Activated naive CD8-positive, alpha-beta T cell treated with anti-CD3 and anti-CD28 coated beads, Interleukin-2, amount 10 ng/mL, durations not matched to agents 7 days and 5 days (primary cell): ENCODE data around the gene C9orf85. TPM values are rescaled to one million over a fixed set of nuclear protein-coding genes. Genes with fewer than 3 reads are reported as not detected.
"Not testable (repeated sequence)": the region's sequence is repeated elsewhere in the genome, so short reads cannot be mapped to it uniquely, and the experiment has no call there.

Experiments
- ATAC-seq: fragments of 150-1000 bp; cut with Tn5 transposase; one replicate; pipeline ENCODE4 v1.10.0; 2021; ENCODE audit warnings: low read depth, moderate library complexity
- POLR2A ChIA-PET: fragments of 350-600 bp; sonication (Branson Sonifier 250); formaldehyde crosslinking; loops from one replicate; lab custom pipeline; 2021; ENCODE audit warnings: antibody characterized with exemption; lab: Charles Lee
- DNase-seq: peaks from one replicate; pipeline ENCODE4 v3.0.0; 2021
- H3K27ac Mint-ChIP-seq: one replicate; pipeline ENCODE4 v1.8.0; 2022; ENCODE audit warnings: mild to moderate bottlenecking, mixed read lengths
- H3K27me3 Mint-ChIP-seq: one replicate; pipeline ENCODE4 v1.8.0; 2022; ENCODE audit warnings: mild to moderate bottlenecking, moderate library complexity, mixed read lengths
- H3K36me3 Mint-ChIP-seq: one replicate; pipeline ENCODE4 v1.8.0; 2021; ENCODE audit warnings: mild to moderate bottlenecking, mixed read lengths
- H3K4me1 Mint-ChIP-seq: one replicate; pipeline ENCODE4 v1.8.0; 2021; ENCODE audit warnings: mixed read lengths
- H3K4me3 Mint-ChIP-seq: one replicate; pipeline ENCODE4 v1.8.0; 2022; ENCODE audit warnings: mild to moderate bottlenecking, moderate library complexity, mixed read lengths
- H3K9me3 Mint-ChIP-seq: one replicate; pipeline ENCODE4 v1.8.0; 2021; ENCODE audit warnings: mixed read lengths
- total RNA-seq, 2 experiments: library from RNA; stranded (reverse); gene quantifications; one replicate each; pipeline ENCODE4 v1.2.3, GENCODE V29; 2021

The C9orf85 gene
- total RNA-seq, 2 experiments from 2014 or later, result 9.2 to 11.3 TPM

DNA sequence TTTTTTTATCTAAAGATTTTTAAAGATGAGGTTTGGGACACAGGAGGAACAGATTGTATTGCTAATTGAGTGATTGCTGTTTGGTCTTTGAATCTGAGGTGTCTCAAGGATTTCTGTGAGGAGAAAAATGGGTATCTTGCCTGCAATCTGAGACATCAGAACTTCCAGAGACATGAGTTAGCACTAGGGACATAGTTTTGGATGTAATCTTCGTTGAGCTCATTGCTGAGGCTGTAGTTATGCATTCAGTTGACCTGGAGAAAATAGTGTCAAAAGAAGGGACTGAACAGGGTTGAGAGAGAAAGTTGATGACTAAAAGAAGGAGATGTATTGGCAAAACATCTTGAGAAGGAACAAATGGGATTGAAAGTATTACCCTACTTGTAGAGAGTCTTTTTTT is 24.6 kb downstream of the C9orf85 start:
- Mint-ChIP-seq H3K27ac (no peak overlapping the region), H3K9me3 (peaks cover 2% of the 10 kb centered on the region), H3K4me3 (no peak overlapping the region), H3K4me1 (peaks cover 6% of the 10 kb centered on the region), H3K27me3 (no peaks in the 10 kb centered on the region), H3K36me3 (peaks cover 16% of the 10 kb centered on the region)
- ATAC-seq (no peak), DNase-seq (no peak)
- POLR2A ChIA-PET, result no interaction called here

- DNase-seq (no peak), ATAC-seq (no peak)
- POLR2A ChIA-PET, result no interaction called here
- no peak overlapping the region for H3K4me3 Mint-ChIP-seq
- peaks cover 11% of the 10 kb centered on the region for H3K36me3 Mint-ChIP-seq
- H3K4me1 Mint-ChIP-seq, result peaks cover 13% of the 10 kb centered on the region
- peaks cover 2% of the 10 kb centered on the region for H3K9me3 Mint-ChIP-seq
- no peaks in the 10 kb centered on the region for H3K27me3 Mint-ChIP-seq
- no peak overlapping the region for H3K27ac Mint-ChIP-seq
These were observed 25.7 kb downstream of the C9orf85 start for GRCh38 chr9:71937070-71937625.

DNA sequence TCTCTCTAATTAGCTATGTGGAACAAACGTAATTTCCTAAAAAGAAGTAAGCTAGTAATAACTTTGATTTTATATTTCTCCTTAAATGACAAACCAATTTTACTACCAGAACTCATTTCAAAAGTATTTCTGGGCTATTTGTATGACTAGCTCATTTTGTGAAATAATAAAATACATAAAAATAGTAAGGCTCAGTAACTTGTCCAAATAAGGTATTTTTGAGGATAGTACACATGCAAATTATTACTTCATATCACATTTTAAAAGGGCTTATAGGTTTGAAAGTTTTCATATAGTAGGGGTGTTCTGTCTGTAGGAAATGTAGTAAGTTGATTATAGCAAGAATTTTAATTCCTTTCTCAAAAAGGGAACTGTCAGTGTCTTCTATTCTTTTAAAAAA is 26.5 kb downstream of the C9orf85 start:
- Mint-ChIP-seq H3K9me3 (no peaks in the 10 kb centered on the region), H3K4me3 (no peak overlapping the region), H3K27ac (no peak overlapping the region), H3K36me3 (peaks cover 6% of the 10 kb centered on the region), H3K4me1 (peaks cover 13% of the 10 kb centered on the region), H3K27me3 (no peaks in the 10 kb centered on the region)
- DNase-seq, result no peak
- POLR2A ChIA-PET, result no interaction called here
- ATAC-seq, result no peak

- no peak for DNase-seq
- ATAC-seq, result no peak
- no peaks in the 10 kb centered on the region for H3K36me3 Mint-ChIP-seq
- peaks cover 11% of the 10 kb centered on the region for H3K4me1 Mint-ChIP-seq
- no peak overlapping the region for H3K27ac Mint-ChIP-seq
- POLR2A ChIA-PET, result no interaction called here
- H3K9me3 Mint-ChIP-seq, result no peaks in the 10 kb centered on the region
- H3K27me3 Mint-ChIP-seq, result no peaks in the 10 kb centered on the region
- no peak overlapping the region for H3K4me3 Mint-ChIP-seq
These were observed 29.7 kb downstream of the C9orf85 start for GRCh38 chr9:71941060-71941568.

DNA sequence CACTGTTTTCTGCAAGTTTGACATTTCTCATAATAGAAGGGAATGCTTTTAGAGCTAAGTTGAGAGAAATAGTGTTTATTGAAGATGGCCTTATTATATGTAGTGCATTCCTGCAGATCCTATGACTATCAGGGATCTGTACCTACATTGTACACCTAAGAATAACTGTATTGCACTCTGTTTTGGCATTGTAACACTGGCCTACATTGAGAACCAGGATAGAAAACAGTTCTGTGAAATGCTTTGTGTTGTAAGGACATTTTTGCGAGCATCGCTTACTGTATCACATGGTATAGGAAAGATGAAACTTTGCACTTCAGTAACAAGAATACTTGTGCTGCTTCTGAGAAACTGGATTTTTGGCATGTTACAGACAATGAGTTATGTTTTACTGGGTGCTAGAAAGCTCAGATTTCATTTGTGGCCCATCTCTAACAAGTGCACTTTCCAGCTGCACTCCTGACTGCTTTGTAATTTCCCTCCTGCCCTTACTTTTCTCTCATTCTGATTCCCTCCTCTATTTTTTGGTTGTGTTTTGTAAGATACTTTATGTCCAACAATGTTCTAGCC is 30.6 kb downstream of the C9orf85 start:
- no peak overlapping the region for H3K4me3 Mint-ChIP-seq
- DNase-seq (no peak), ATAC-seq (no peak)
- no peaks in the 10 kb centered on the region for H3K9me3 Mint-ChIP-seq
- H3K27ac Mint-ChIP-seq, result no peak overlapping the region
- POLR2A ChIA-PET, result no interaction called here
- H3K36me3 Mint-ChIP-seq, result no peaks in the 10 kb centered on the region
- H3K27me3 Mint-ChIP-seq, result no peaks in the 10 kb centered on the region
- H3K4me1 Mint-ChIP-seq, result peaks cover 10% of the 10 kb centered on the region

GRCh38 chr9:71944754-71945375 is 33.4 kb downstream of the C9orf85 start:
- no peaks in the 10 kb centered on the region for H3K27me3 Mint-ChIP-seq
- POLR2A ChIA-PET, result no interaction called here
- no peak overlapping the region for H3K4me3 Mint-ChIP-seq
- no peak for ATAC-seq
- peaks cover 6% of the 10 kb centered on the region for H3K36me3 Mint-ChIP-seq
- peaks cover 8% of the 10 kb centered on the region for H3K4me1 Mint-ChIP-seq
- no peaks in the 10 kb centered on the region for H3K9me3 Mint-ChIP-seq
- DNase-seq, result no peak
- no peak overlapping the region for H3K27ac Mint-ChIP-seq

- H3K9me3 Mint-ChIP-seq, H3K27ac Mint-ChIP-seq, H3K4me1 Mint-ChIP-seq, DNase-seq, POLR2A ChIA-PET, H3K27me3 Mint-ChIP-seq, ATAC-seq, H3K4me3 Mint-ChIP-seq: not testable (repeated sequence)
- H3K36me3 Mint-ChIP-seq, result peaks cover 11% of the 10 kb centered on the region
These were observed 43.2 kb downstream of the C9orf85 start for GRCh38 chr9:71954652-71955051.

GRCh38 chr9:71955300-71955915 is 44.0 kb downstream of the C9orf85 start:
- Mint-ChIP-seq H3K4me3 (no peak overlapping the region), H3K27ac (no peak overlapping the region), H3K4me1 (peaks cover 6% of the 10 kb centered on the region), H3K9me3 (no peaks in the 10 kb centered on the region), H3K27me3 (no peaks in the 10 kb centered on the region), H3K36me3 (peaks cover 15% of the 10 kb centered on the region)
- POLR2A ChIA-PET, result no interaction called here
- DNase-seq (no peak), ATAC-seq (no peak)

DNA sequence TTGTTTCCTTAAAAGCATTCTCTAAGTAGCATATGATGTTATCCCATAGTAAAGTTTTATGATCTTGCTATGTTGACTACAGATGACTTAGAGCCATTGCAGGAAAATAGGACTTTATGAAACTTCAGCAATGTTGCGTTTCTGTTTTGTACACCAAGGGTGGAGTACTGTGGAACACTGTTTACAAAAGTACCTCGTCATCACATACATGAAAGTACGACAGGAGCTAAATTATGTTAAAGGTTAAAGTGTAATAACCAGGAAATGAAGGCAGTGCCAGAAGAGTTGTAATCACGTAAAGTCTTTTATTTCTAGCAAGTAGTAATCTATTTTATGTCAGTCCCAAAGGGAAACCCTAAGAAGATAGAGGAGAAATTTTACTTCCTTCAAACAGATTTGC is 50.9 kb downstream of the C9orf85 start:
- H3K27ac Mint-ChIP-seq, result no peak overlapping the region
- H3K36me3 Mint-ChIP-seq, result peaks cover 52% of the 10 kb centered on the region
- peaks cover 7% of the 10 kb centered on the region for H3K9me3 Mint-ChIP-seq
- DNase-seq, result no peak
- H3K4me3 Mint-ChIP-seq, result no peak overlapping the region
- H3K4me1 Mint-ChIP-seq, result peaks cover 2% of the 10 kb centered on the region
- POLR2A ChIA-PET, result no interaction called here
- no peak for ATAC-seq
- no peaks in the 10 kb centered on the region for H3K27me3 Mint-ChIP-seq

- H3K36me3 Mint-ChIP-seq, result peaks cover 54% of the 10 kb centered on the region
- DNase-seq, H3K27ac Mint-ChIP-seq, ATAC-seq, H3K4me1 Mint-ChIP-seq, H3K4me3 Mint-ChIP-seq, POLR2A ChIA-PET, H3K27me3 Mint-ChIP-seq: not testable (repeated sequence)
- H3K9me3 Mint-ChIP-seq, result peaks cover 15% of the 10 kb centered on the region
These were observed 52.1 kb downstream of the C9orf85 start for GRCh38 chr9:71963471-71963996.

- DNase-seq, result no peak
- no peak for ATAC-seq
- H3K36me3 Mint-ChIP-seq, result peaks cover 60% of the 10 kb centered on the region
- H3K4me3 Mint-ChIP-seq, result no peak overlapping the region
- peaks cover 19% of the 10 kb centered on the region for H3K9me3 Mint-ChIP-seq
- H3K4me1 Mint-ChIP-seq, result no peaks in the 10 kb centered on the region
- no peaks in the 10 kb centered on the region for H3K27me3 Mint-ChIP-seq
- no peak overlapping the region for H3K27ac Mint-ChIP-seq
- POLR2A ChIA-PET, result no interaction called here
These were observed 54.0 kb downstream of the C9orf85 start for GRCh38 chr9:71965403-71965802.

- Mint-ChIP-seq H3K9me3 (peaks cover 19% of the 10 kb centered on the region), H3K4me3 (no peak overlapping the region), H3K27ac (no peak overlapping the region), H3K36me3 (peaks cover 66% of the 10 kb centered on the region), H3K4me1 (no peaks in the 10 kb centered on the region), H3K27me3 (no peaks in the 10 kb centered on the region)
- no peak for ATAC-seq
- POLR2A ChIA-PET, result no interaction called here
- DNase-seq, result no peak
These were observed 55.2 kb downstream of the C9orf85 start for GRCh38 chr9:71966601-71967000.

GRCh38 chr9:71968541-71969090 is 57.2 kb downstream of the C9orf85 start:
- H3K27me3 Mint-ChIP-seq, result no peaks in the 10 kb centered on the region

More at GRCh38 chr9:71968541-71969090, 57.2 kb downstream of the C9orf85 start:
- H3K27ac Mint-ChIP-seq, result no peak overlapping the region
- H3K9me3 Mint-ChIP-seq, result peaks cover 17% of the 10 kb centered on the region
- H3K36me3 Mint-ChIP-seq, result peaks cover 59% of the 10 kb centered on the region
- H3K4me3 Mint-ChIP-seq, result no peak overlapping the region
- POLR2A ChIA-PET, result no interaction called here
- DNase-seq (no peak), ATAC-seq (no peak)
- no peaks in the 10 kb centered on the region for H3K4me1 Mint-ChIP-seq
